Tibial nerve (tissue), 4 donors: ENCODE measurements around the gene F11R.

Experiments used
- EP300 ChIP-seq, 2 donors: sonication (generic); formaldehyde crosslinking; IDR thresholded peaks; one replicate each; pipeline ENCODE4 v1.6.1; 2017; ENCODE audit warnings: antibody characterized with exemption in 2 of 2, mild to moderate bottlenecking in 1 of 2
- POLR2A ChIP-seq, 2 donors: fragments of 450-650 bp; IDR thresholded peaks; one replicate each; pipeline ENCODE4 v1.6.1; 2017; ENCODE audit warnings: antibody characterized with exemption in 2 of 2, mild to moderate bottlenecking in 2 of 2, moderate library complexity in 2 of 2
- TF ChIP-seq, protein P1 (sequence below), 5 experiments: fragments of 200-600 bp in 3 of 5; fragments of 450-650 bp in 2 of 5; sonication (generic) in 3 of 5; IDR thresholded peaks; one replicate each; pipeline ENCODE4 v1.5.1; 2016 to 2019; ENCODE audit warnings: antibody characterized with exemption in 5 of 5, mild to moderate bottlenecking in 3 of 5, moderate library complexity in 2 of 5

- TF ChIP-seq, protein P1, sequence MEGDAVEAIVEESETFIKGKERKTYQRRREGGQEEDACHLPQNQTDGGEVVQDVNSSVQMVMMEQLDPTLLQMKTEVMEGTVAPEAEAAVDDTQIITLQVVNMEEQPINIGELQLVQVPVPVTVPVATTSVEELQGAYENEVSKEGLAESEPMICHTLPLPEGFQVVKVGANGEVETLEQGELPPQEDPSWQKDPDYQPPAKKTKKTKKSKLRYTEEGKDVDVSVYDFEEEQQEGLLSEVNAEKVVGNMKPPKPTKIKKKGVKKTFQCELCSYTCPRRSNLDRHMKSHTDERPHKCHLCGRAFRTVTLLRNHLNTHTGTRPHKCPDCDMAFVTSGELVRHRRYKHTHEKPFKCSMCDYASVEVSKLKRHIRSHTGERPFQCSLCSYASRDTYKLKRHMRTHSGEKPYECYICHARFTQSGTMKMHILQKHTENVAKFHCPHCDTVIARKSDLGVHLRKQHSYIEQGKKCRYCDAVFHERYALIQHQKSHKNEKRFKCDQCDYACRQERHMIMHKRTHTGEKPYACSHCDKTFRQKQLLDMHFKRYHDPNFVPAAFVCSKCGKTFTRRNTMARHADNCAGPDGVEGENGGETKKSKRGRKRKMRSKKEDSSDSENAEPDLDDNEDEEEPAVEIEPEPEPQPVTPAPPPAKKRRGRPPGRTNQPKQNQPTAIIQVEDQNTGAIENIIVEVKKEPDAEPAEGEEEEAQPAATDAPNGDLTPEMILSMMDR (IDR thresholded peaks at IDR 0.05), result no peak
- TF ChIP-seq POLR2A (IDR thresholded peaks at IDR 0.05) (no peak), EP300 (IDR thresholded peaks at IDR 0.05) (no peak)
These were observed 10.9 kb upstream of the F11R start for GRCh38 chr1:161031874-161032273.
